A549 (cell line): ENCODE data around the gene MAPKAPK2. TPM values are rescaled to one million over a fixed set of nuclear protein-coding genes. Genes with fewer than 3 reads are reported as not detected.

Source experiments
- ATAC-seq, 2 experiments: fragments of 200-7000 bp in 1 of 2; fragments of >200 bp in 1 of 2; cut with Nextera tagmentation in 1 of 2; cut with Tn5 transposase in 1 of 2; 3 replicates each; pipeline versions ENCODE4 v1.8.0 to v1.9.1; 2018 to 2020; ENCODE audit warnings: mild to moderate bottlenecking in 1 of 2, moderate library complexity in 1 of 2
- CTCF ChIA-PET: fragments of 300-600 bp; sonication (Branson Sonifier 250); formaldehyde crosslinking; extraction: SDS; loops from one replicate; lab custom pipeline; 2021; ENCODE audit warnings: antibody characterized with exemption, inconsistent platforms; lab: Yijun Ruan, JAX
- POLR2A ChIA-PET: fragments of 350-600 bp; formaldehyde crosslinking; extraction: SDS; loops from one replicate; lab custom pipeline; 2021; ENCODE audit warnings: antibody characterized with exemption, inconsistent platforms; lab: Yijun Ruan, JAX
- DNase-seq, 2 experiments: peaks; one replicate each; pipeline versions ENCODE4 v3.0.0 to v3.0.0-alpha.2; 2011 to 2016; ENCODE audit warnings: low read depth in 1 of 2, low spot score in 1 of 2
- FAIRE-seq: peaks from 2 replicates; lab custom pipeline; 2011; peaks lifted over from hg19 to GRCh38; lab: Jason Lieb, UNC
- H3K27ac ChIP-seq, 2 experiments: fragments of >200 bp; sonication (Bioruptor Twin); formaldehyde crosslinking; 3 replicates each; pipeline ENCODE4 v1.5.1; 2016 to 2017
- H3K4me1 ChIP-seq: fragments of >200 bp; sonication (Bioruptor Twin); formaldehyde crosslinking; 3 replicates; pipeline ENCODE4 v1.6.1; 2016
- H3K4me2 ChIP-seq: fragments of >200 bp; sonication (Bioruptor Twin); formaldehyde crosslinking; 3 replicates; pipeline ENCODE4 v1.6.1; 2016
- H3K4me3 ChIP-seq: fragments of >200 bp; sonication (Bioruptor Twin); formaldehyde crosslinking; 3 replicates; pipeline ENCODE4 v1.5.1; 2016
- H3K9me3 ChIP-seq: fragments of >200 bp; sonication (Bioruptor Twin); formaldehyde crosslinking; 3 replicates; pipeline ENCODE4 v1.6.1; 2016
- BCL3 ChIP-seq: fragments of >200 bp; sonication (Bioruptor Twin); formaldehyde crosslinking; IDR thresholded peaks from 3 replicates; pipeline ENCODE4 v1.6.1; 2016
- BHLHE40 ChIP-seq: IDR thresholded peaks from 2 replicates; pipeline ENCODE4 v1.6.1; 2012; ENCODE audit warnings: low read depth, low read length, inconsistent platforms
- CBX2 ChIP-seq: fragments of 200-600 bp; sonication (generic); IDR thresholded peaks from 2 replicates; pipeline ENCODE4 v1.6.1; 2016; ENCODE audit warnings: low read depth, mild to moderate bottlenecking, borderline replicate concordance
- CBX8 ChIP-seq: fragments of 200-600 bp; sonication (generic); IDR thresholded peaks from 2 replicates; pipeline ENCODE4 v1.6.1; 2016
- CEBPB ChIP-seq, 2 experiments: fragments of >200 bp in 1 of 2; sonication (Bioruptor Twin) in 1 of 2; formaldehyde crosslinking in 1 of 2; IDR thresholded peaks; 2 replicates each; pipeline ENCODE4 v1.6.1; 2012 to 2016
- CHD2 ChIP-seq: fragments of 150-350 bp; IDR thresholded peaks from 2 replicates; pipeline ENCODE4 v1.6.1; 2014; ENCODE audit warnings: low read length; ENCODE audit not compliant: partially characterized antibody
- CHD4 ChIP-seq: fragments of 200-600 bp; sonication (generic); IDR thresholded peaks from 2 replicates; pipeline ENCODE4 v1.6.1; 2016; ENCODE audit warnings: antibody characterized with exemption, mild to moderate bottlenecking, borderline replicate concordance
- EHF ChIP-seq: fragments of 250-450 bp; sonication (Bioruptor Pico); IDR thresholded peaks from 2 replicates; pipeline ENCODE4 v1.5.0; 2020; ENCODE audit warnings: mild to moderate bottlenecking
- EHMT2 ChIP-seq: fragments of 200-600 bp; sonication (generic); IDR thresholded peaks from 2 replicates; pipeline ENCODE4 v1.6.1; 2016; ENCODE audit warnings: antibody characterized with exemption, low read depth, mild to moderate bottlenecking, moderate library complexity
- ELK1 ChIP-seq: fragments of 150-350 bp; IDR thresholded peaks from 2 replicates; pipeline ENCODE4 v1.6.1; 2014; ENCODE audit warnings: low read depth, mild to moderate bottlenecking, low read length
- EP300 ChIP-seq, 2 experiments: fragments of >200 bp; sonication (Bioruptor Twin); formaldehyde crosslinking; IDR thresholded peaks; 2 replicates in 1 of 2; 3 replicates in 1 of 2; pipeline ENCODE4 v1.6.1; 2016 to 2017
- ESRRA ChIP-seq: fragments of 150-350 bp; IDR thresholded peaks from 2 replicates; pipeline ENCODE4 v1.6.1; 2014; ENCODE audit warnings: mild to moderate bottlenecking, low read length, borderline replicate concordance
- FOSL2 ChIP-seq, 2 experiments: fragments of 450-650 bp in 1 of 2; fragments of >200 bp in 1 of 2; sonication (Bioruptor Twin) in 1 of 2; formaldehyde crosslinking; IDR thresholded peaks; 2 replicates each; pipeline versions ENCODE4 v1.5.0 to v1.6.1; 2016 to 2020; ENCODE audit warnings: mild to moderate bottlenecking in 1 of 2, moderate library complexity in 1 of 2
- FOXS1 ChIP-seq: fragments of 250-450 bp; sonication (Bioruptor Pico); IDR thresholded peaks from 2 replicates; pipeline ENCODE4 v1.5.0; 2020; ENCODE audit warnings: mild to moderate bottlenecking, moderate library complexity
- GATA3 ChIP-seq: IDR thresholded peaks from 2 replicates; pipeline ENCODE4 v1.6.1; 2012; ENCODE audit warnings: borderline replicate concordance
- JUN ChIP-seq, 2 experiments: fragments of >200 bp; sonication (Bioruptor Twin); formaldehyde crosslinking; IDR thresholded peaks; 2 replicates in 1 of 2; 3 replicates in 1 of 2; pipeline ENCODE4 v1.6.1; 2016 to 2017
- JUNB ChIP-seq: fragments of >200 bp; sonication (Bioruptor Twin); formaldehyde crosslinking; IDR thresholded peaks from 2 replicates; pipeline ENCODE4 v1.6.1; 2016
- KDM5A ChIP-seq: fragments of 200-600 bp; sonication (generic); IDR thresholded peaks from 2 replicates; pipeline ENCODE4 v1.6.1; 2016; ENCODE audit warnings: antibody characterized with exemption, mild to moderate bottlenecking
- MYC ChIP-seq: IDR thresholded peaks from 2 replicates; pipeline ENCODE4 v1.6.1; 2012; ENCODE audit warnings: mild to moderate bottlenecking, inconsistent platforms, low read length, improper control_type of control experiment, borderline replicate concordance
- NPAS2 ChIP-seq: fragments of 250-450 bp; sonication (Bioruptor Pico); IDR thresholded peaks from 2 replicates; pipeline ENCODE4 v1.8.0; 2022; ENCODE audit warnings: mild to moderate bottlenecking, moderate library complexity, borderline replicate concordance
- NR3C1 ChIP-seq: fragments of >200 bp; sonication (Bioruptor Twin); formaldehyde crosslinking; IDR thresholded peaks from 3 replicates; pipeline ENCODE4 v1.6.1; 2017
- PBX3 ChIP-seq: IDR thresholded peaks from 2 replicates; pipeline ENCODE4 v1.6.1; 2012
- POLR2A ChIP-seq: IDR thresholded peaks from 2 replicates; pipeline ENCODE4 v1.6.1; 2012; ENCODE audit warnings: mild to moderate bottlenecking, low read length
- POLR2AphosphoS2 ChIP-seq: conservative IDR thresholded peaks from 2 replicates; pipeline ENCODE4 v1.6.1; 2012; ENCODE audit warnings: low read length, improper control_type of control experiment, inconsistent platforms
- RARB ChIP-seq: fragments of 250-450 bp; sonication (Bioruptor Pico); IDR thresholded peaks from 2 replicates; pipeline ENCODE4 v1.8.0; 2021; ENCODE audit warnings: mild to moderate bottlenecking, moderate library complexity
- RFX5 ChIP-seq: fragments of 450-650 bp; IDR thresholded peaks from 2 replicates; pipeline ENCODE4 v1.7.1; 2014; ENCODE audit warnings: antibody characterized with exemption, mild to moderate bottlenecking, moderate library complexity
- RNF2 ChIP-seq: fragments of 200-600 bp; sonication (generic); IDR thresholded peaks from 2 replicates; pipeline ENCODE4 v1.6.1; 2016; ENCODE audit warnings: low read depth, mild to moderate bottlenecking, antibody characterized with exemption, moderate library complexity, borderline replicate concordance
- SMC3 ChIP-seq: fragments of >200 bp; sonication (Bioruptor Twin); formaldehyde crosslinking; IDR thresholded peaks from 3 replicates; pipeline ENCODE4 v1.6.1; 2018; ENCODE audit warnings: inconsistent platforms
- USF2 ChIP-seq: fragments of 450-650 bp; IDR thresholded peaks from 2 replicates; pipeline ENCODE4 v1.6.1; 2014; ENCODE audit warnings: antibody characterized with exemption
- ZFP36 ChIP-seq: fragments of 450-650 bp; IDR thresholded peaks from 2 replicates; pipeline ENCODE4 v1.6.1; 2014; ENCODE audit warnings: borderline replicate concordance; ENCODE audit not compliant: partially characterized antibody
- ZSCAN20 ChIP-seq: fragments of 250-450 bp; sonication (Bioruptor Pico); IDR thresholded peaks from 2 replicates; pipeline ENCODE4 v1.8.0; 2022; ENCODE audit warnings: mild to moderate bottlenecking, moderate library complexity
- WGBS: methylation state at CpG from one replicate; pipeline ENCODE4 v1.1.6; 2017; ENCODE audit errors: missing lambda C conversion rate; 5-methylcytosine and 5-hydroxymethylcytosine counted together
- polyA plus RNA-seq, 4 experiments: library from polyadenylated mRNA; depleted of rRNA in 3 of 4; stranded (reverse); fragments of >200 nt; fragmentation: RNase III in 1 of 4; extraction: RNeasy Plus Mini Kit Qiagen cat#74134 plus additional on column Dnase treatment in 1 of 4; gene quantifications; 2 replicates in 3 of 4; 3 replicates in 1 of 4; pipeline ENCODE4 v1.2.3, GENCODE V29; 2011 to 2017

Gene MAPKAPK2
- polyA plus RNA-seq, 2 of the 4 experiments (the other 2 are of a cell fraction), result 37.2 to 43.0 TPM

GRCh38 chr1:206745301-206745700, 60.6 kb downstream of the MAPKAPK2 start:
- FAIRE-seq (no peak), DNase-seq (no peak), ATAC-seq (no peak; a peak in 1 of 6 replicates)
- H3K27ac ChIP-seq, result no peak overlapping the region
- TF ChIP-seq BHLHE40 (no peak), CHD2 (no peak), EHF (CRISPR knock-in tag) (no peak), RARB (no peak), CHD4 (no peak), GATA3 (no peak), CBX2 (no peak), FOXS1 (no peak), EP300 (IDR thresholded peaks at IDR 0.05) (no peak), USF2 (no peak)
- WGBS, result 92% methylated on average over 1 of the region's 1 CpG
- H3K4me2 ChIP-seq, result no peak overlapping the region
- ChIA-PET POLR2A (no interaction called here), CTCF (interaction anchor here (0.6 to 4.1 kb wide), 9 partner anchors 11 to 237 kb away, joined by 3 to 23 read pairs (median 4); no protein-coding TSS in a partner anchor)
- no peaks in the 10 kb centered on the region for H3K4me1 ChIP-seq
- no peak overlapping the region for H3K4me3 ChIP-seq
- H3K9me3 ChIP-seq, result no peaks in the 10 kb centered on the region

- CTCF ChIA-PET, result interaction anchor here (0.6 to 1.8 kb wide), 9 partner anchors 8 to 164 kb away, joined by 3 to 7 read pairs (median 3); no protein-coding TSS in a partner anchor
- no peak for TF ChIP-seq SMC3
- TF ChIP-seq RNF2, result no peak
- TF ChIP-seq NR3C1, result no peak
- no peak for TF ChIP-seq PBX3
- TF ChIP-seq EP300 (IDR thresholded peaks at IDR 0.05), result no peak
- TF ChIP-seq KDM5A, result no peak
- no peak for TF ChIP-seq NPAS2
- TF ChIP-seq JUNB, result no peak
- no peak for TF ChIP-seq POLR2A
- TF ChIP-seq RARB, result no peak
- H3K27ac ChIP-seq, result no peak overlapping the region; a peak in 1 of 6 replicates
- FAIRE-seq (no peak), DNase-seq (no peak), ATAC-seq (no peak)
- H3K4me1 ChIP-seq, result no peaks in the 10 kb centered on the region
- H3K4me3 ChIP-seq, result no peak overlapping the region
- no peak overlapping the region for H3K4me2 ChIP-seq
- no peaks in the 10 kb centered on the region for H3K9me3 ChIP-seq
- POLR2A ChIA-PET, result no interaction called here
- WGBS, result 59% methylated on average over 3 of the region's 3 CpGs
Measured at GRCh38 chr1:206748348-206749030, 63.8 kb downstream of the MAPKAPK2 start.

- DNase-seq, result no peak
- H3K27ac ChIP-seq, result no peak overlapping the region
- H3K9me3 ChIP-seq, result no peaks in the 10 kb centered on the region
- no peak for FAIRE-seq
- H3K4me1 ChIP-seq, result no peaks in the 10 kb centered on the region
- H3K4me2 ChIP-seq, result no peak overlapping the region
- ATAC-seq, result no peak
- ChIA-PET POLR2A (no interaction called here), CTCF (interaction anchor here (1.2 kb wide), 1 partner anchor 10 kb away, joined by 4 read pairs; no protein-coding TSS in a partner anchor)
- 50% methylated on average over 5 of the region's 5 CpGs for WGBS
- H3K4me3 ChIP-seq, result no peak overlapping the region
- TF ChIP-seq MYC (no peak), ESRRA (no peak), PBX3 (no peak), CHD4 (no peak), ZSCAN20 (CRISPR knock-in tag) (no peak), CBX8 (no peak), CBX2 (no peak), RFX5 (no peak), POLR2AphosphoS2 (no peak), JUN (IDR thresholded peaks at IDR 0.05) (no peak), ELK1 (no peak), ZFP36 (no peak), RARB (no peak), CEBPB (IDR thresholded peaks at IDR 0.05) (no peak), BCL3 (no peak), EHMT2 (no peak), FOSL2 (IDR thresholded peaks at IDR 0.05) (no peak), FOSL2 (CRISPR knock-in tag; IDR thresholded peaks at IDR 0.05) (no peak)
Measured at GRCh38 chr1:206751891-206752290, 67.2 kb downstream of the MAPKAPK2 start.
